Neural cell (in vitro differentiated cells): Measurements from ENCODE around the gene RHOT2.

ENCODE experiments used
- EP300 ChIP-seq: fragments of 450-650 bp; conservative IDR thresholded peaks from 2 replicates; pipeline ENCODE4 v1.6.1; 2014; ENCODE audit warnings: antibody characterized with exemption, mild to moderate bottlenecking, moderate library complexity; ENCODE audit not compliant: poor library complexity, severe bottlenecking
- EZH2 ChIP-seq: fragments of 200-600, 300-800 bp; shearing (Covaris generic), sonication (generic); IDR thresholded peaks from 2 replicates; pipeline ENCODE4 v1.6.1; 2014; ENCODE audit warnings: antibody characterized with exemption, low read length, borderline replicate concordance, mild to moderate bottlenecking; ENCODE audit not compliant: insufficient read depth, poor library complexity, severe bottlenecking
- POLR2AphosphoS5 ChIP-seq: IDR thresholded peaks from 2 replicates; pipeline ENCODE4 v1.6.1; 2012
- SMC3 ChIP-seq: fragments of 450-650 bp; conservative IDR thresholded peaks from 2 replicates; pipeline ENCODE4 v1.6.1; 2014; ENCODE audit warnings: antibody characterized with exemption, mild to moderate bottlenecking, moderate library complexity; ENCODE audit not compliant: poor library complexity
- TAF1 ChIP-seq: IDR thresholded peaks from 2 replicates; pipeline ENCODE4 v1.6.1; 2012; ENCODE audit warnings: low read depth
- TF ChIP-seq, protein P1 (sequence below): fragments of 450-650 bp; IDR thresholded peaks from 2 replicates; pipeline ENCODE4 v1.5.1; 2014; ENCODE audit warnings: antibody characterized with exemption, mild to moderate bottlenecking, moderate library complexity; ENCODE audit not compliant: poor library complexity, severe bottlenecking
- TF ChIP-seq, protein P2 (sequence below): IDR thresholded peaks from 2 replicates; pipeline ENCODE4 v1.6.1; 2012; ENCODE audit warnings: borderline replicate concordance

DNA sequence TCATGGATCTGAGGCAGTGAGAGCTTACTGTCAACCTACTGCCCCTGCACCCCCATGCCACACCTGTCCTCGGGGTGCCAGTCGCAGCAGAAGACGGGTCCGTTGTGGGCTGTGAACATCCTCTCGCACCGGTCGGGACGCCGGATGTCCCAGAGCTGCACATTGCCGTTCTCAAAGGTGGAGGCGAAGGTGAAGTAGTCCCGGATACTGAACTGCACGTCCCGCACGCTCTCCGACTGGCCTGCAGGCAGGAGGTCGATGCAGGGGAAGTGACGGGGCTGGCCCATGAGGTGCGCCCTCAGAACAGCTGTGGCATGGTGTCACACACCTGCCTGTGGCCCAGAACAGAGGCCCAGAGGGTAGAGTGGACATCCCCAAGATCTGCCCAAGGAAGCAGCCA, 19.6 kb downstream of the RHOT2 start:
- TF ChIP-seq SMC3 = no peak
- TF ChIP-seq, protein P1, sequence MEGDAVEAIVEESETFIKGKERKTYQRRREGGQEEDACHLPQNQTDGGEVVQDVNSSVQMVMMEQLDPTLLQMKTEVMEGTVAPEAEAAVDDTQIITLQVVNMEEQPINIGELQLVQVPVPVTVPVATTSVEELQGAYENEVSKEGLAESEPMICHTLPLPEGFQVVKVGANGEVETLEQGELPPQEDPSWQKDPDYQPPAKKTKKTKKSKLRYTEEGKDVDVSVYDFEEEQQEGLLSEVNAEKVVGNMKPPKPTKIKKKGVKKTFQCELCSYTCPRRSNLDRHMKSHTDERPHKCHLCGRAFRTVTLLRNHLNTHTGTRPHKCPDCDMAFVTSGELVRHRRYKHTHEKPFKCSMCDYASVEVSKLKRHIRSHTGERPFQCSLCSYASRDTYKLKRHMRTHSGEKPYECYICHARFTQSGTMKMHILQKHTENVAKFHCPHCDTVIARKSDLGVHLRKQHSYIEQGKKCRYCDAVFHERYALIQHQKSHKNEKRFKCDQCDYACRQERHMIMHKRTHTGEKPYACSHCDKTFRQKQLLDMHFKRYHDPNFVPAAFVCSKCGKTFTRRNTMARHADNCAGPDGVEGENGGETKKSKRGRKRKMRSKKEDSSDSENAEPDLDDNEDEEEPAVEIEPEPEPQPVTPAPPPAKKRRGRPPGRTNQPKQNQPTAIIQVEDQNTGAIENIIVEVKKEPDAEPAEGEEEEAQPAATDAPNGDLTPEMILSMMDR = no peak
- TF ChIP-seq POLR2AphosphoS5 = no peak
- TF ChIP-seq TAF1 = no peak
- TF ChIP-seq EZH2 = no peak
- no peak for TF ChIP-seq EP300
- TF ChIP-seq, protein P2, sequence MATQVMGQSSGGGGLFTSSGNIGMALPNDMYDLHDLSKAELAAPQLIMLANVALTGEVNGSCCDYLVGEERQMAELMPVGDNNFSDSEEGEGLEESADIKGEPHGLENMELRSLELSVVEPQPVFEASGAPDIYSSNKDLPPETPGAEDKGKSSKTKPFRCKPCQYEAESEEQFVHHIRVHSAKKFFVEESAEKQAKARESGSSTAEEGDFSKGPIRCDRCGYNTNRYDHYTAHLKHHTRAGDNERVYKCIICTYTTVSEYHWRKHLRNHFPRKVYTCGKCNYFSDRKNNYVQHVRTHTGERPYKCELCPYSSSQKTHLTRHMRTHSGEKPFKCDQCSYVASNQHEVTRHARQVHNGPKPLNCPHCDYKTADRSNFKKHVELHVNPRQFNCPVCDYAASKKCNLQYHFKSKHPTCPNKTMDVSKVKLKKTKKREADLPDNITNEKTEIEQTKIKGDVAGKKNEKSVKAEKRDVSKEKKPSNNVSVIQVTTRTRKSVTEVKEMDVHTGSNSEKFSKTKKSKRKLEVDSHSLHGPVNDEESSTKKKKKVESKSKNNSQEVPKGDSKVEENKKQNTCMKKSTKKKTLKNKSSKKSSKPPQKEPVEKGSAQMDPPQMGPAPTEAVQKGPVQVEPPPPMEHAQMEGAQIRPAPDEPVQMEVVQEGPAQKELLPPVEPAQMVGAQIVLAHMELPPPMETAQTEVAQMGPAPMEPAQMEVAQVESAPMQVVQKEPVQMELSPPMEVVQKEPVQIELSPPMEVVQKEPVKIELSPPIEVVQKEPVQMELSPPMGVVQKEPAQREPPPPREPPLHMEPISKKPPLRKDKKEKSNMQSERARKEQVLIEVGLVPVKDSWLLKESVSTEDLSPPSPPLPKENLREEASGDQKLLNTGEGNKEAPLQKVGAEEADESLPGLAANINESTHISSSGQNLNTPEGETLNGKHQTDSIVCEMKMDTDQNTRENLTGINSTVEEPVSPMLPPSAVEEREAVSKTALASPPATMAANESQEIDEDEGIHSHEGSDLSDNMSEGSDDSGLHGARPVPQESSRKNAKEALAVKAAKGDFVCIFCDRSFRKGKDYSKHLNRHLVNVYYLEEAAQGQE = no peak
